DND-41 (cell line): Measurements from ENCODE around the gene KRT25.

ENCODE experiments used
- ATAC-seq: fragments of 200-7000 bp; cut with Tn5 transposase; 3 replicates; pipeline ENCODE4 v1.9.1; 2021; ENCODE audit warnings: low read depth; ENCODE audit not compliant: insufficient read depth
- DNase-seq: peaks from one replicate; pipeline ENCODE4 v3.0.0-alpha.2; 2020
- H2AFZ ChIP-seq: 2 replicates; pipeline ENCODE4 v1.6.0; 2012; ENCODE audit warnings: low read depth, low read length
- H3K27ac ChIP-seq: 2 replicates; pipeline ENCODE4 v1.5.1; 2012; ENCODE audit warnings: low read length, inconsistent platforms
- H3K27me3 ChIP-seq: fragments of 200-600 bp; sonication (generic); 2 replicates; pipeline ENCODE4 v1.6.0; 2012; ENCODE audit warnings: low read length, mild to moderate bottlenecking, inconsistent platforms; ENCODE audit not compliant: insufficient read depth, poor library complexity
- H3K36me3 ChIP-seq: 2 replicates; pipeline ENCODE4 v1.5.1; 2012; ENCODE audit warnings: low read length, inconsistent platforms; ENCODE audit not compliant: insufficient read depth
- H3K4me1 ChIP-seq: 2 replicates; pipeline ENCODE4 v1.5.1; 2012; ENCODE audit warnings: mild to moderate bottlenecking, low read length; ENCODE audit not compliant: insufficient read depth
- H3K4me2 ChIP-seq: 2 replicates; pipeline ENCODE4 v1.6.0; 2012; ENCODE audit warnings: mild to moderate bottlenecking, moderate library complexity, low read length, inconsistent platforms; ENCODE audit not compliant: insufficient read depth
- H3K4me3 ChIP-seq, 2 experiments: fragments of 200-600 bp in 1 of 2; shearing (Covaris generic) in 1 of 2; 2 replicates each; pipeline ENCODE4 v1.5.1; 2012 to 2016; ENCODE audit warnings: inconsistent platforms in 2 of 2, low read length in 2 of 2, mild to moderate bottlenecking in 2 of 2, low read depth in 1 of 2, moderate library complexity in 1 of 2
- H3K79me2 ChIP-seq: 2 replicates; pipeline ENCODE4 v1.6.0; 2012; ENCODE audit warnings: low read length, inconsistent platforms; ENCODE audit not compliant: insufficient read depth
- H3K9ac ChIP-seq: 2 replicates; pipeline ENCODE4 v1.6.0; 2012; ENCODE audit warnings: low read depth, mild to moderate bottlenecking, inconsistent platforms, low read length, moderate library complexity
- H3K9me3 ChIP-seq: 2 replicates; pipeline ENCODE4 v1.5.1; 2012; ENCODE audit warnings: low read length, moderate library complexity, mild to moderate bottlenecking, inconsistent platforms; ENCODE audit not compliant: insufficient read depth, severe bottlenecking
- H4K20me1 ChIP-seq: 2 replicates; pipeline ENCODE4 v1.6.0; 2012; ENCODE audit warnings: low read length; ENCODE audit not compliant: insufficient read depth
- EZH2 ChIP-seq: IDR thresholded peaks from 3 replicates; pipeline ENCODE4 v1.6.1; 2012; ENCODE audit warnings: borderline replicate concordance, low read depth, mild to moderate bottlenecking, moderate library complexity, low read length, inconsistent platforms; ENCODE audit not compliant: severe bottlenecking
- TF ChIP-seq, protein P1 (sequence below): IDR thresholded peaks from 2 replicates; pipeline ENCODE4 v1.5.1; 2012; ENCODE audit warnings: borderline replicate concordance, low read length, moderate library complexity, mild to moderate bottlenecking; ENCODE audit not compliant: poor library complexity, severe bottlenecking; ENCODE audit errors: extremely low read depth

The KRT25 gene

DNA sequence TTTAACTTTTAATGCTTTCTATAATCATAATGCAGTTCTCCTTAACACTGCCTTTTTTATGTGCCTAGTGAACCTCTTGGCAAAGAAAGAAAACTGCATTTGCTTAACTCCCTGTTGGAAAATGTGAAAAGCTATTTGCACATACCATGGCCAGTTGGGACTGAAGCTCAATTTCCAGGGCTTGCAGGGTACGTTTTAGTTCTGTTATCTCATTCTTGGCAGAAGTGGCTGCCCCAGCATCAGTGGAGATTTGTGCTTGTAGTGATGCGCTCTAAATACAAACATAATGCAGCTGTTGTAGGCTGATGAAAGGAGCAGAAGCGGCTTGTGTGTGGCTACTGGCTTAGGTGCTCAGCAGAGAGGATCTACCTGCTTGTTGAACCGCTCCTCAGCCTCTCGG, 55.3 kb downstream of the KRT25 start:
- TF ChIP-seq EZH2: no peak
- TF ChIP-seq, protein P1, sequence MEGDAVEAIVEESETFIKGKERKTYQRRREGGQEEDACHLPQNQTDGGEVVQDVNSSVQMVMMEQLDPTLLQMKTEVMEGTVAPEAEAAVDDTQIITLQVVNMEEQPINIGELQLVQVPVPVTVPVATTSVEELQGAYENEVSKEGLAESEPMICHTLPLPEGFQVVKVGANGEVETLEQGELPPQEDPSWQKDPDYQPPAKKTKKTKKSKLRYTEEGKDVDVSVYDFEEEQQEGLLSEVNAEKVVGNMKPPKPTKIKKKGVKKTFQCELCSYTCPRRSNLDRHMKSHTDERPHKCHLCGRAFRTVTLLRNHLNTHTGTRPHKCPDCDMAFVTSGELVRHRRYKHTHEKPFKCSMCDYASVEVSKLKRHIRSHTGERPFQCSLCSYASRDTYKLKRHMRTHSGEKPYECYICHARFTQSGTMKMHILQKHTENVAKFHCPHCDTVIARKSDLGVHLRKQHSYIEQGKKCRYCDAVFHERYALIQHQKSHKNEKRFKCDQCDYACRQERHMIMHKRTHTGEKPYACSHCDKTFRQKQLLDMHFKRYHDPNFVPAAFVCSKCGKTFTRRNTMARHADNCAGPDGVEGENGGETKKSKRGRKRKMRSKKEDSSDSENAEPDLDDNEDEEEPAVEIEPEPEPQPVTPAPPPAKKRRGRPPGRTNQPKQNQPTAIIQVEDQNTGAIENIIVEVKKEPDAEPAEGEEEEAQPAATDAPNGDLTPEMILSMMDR: no peak
- ATAC-seq (no peak), DNase-seq (no peak)
- Histone ChIP-seq H2AFZ (no peak overlapping the region), H3K27ac (no peak overlapping the region), H4K20me1 (no peaks in the 10 kb centered on the region), H3K4me1 (no peaks in the 10 kb centered on the region), H3K4me3 (no peak overlapping the region), H3K4me2 (no peak overlapping the region), H3K9me3 (no peaks in the 10 kb centered on the region), H3K9ac (no peak overlapping the region), H3K79me2 (no peaks in the 10 kb centered on the region), H3K27me3 (peaks cover 24% of the 10 kb centered on the region), H3K36me3 (no peaks in the 10 kb centered on the region)

DNA sequence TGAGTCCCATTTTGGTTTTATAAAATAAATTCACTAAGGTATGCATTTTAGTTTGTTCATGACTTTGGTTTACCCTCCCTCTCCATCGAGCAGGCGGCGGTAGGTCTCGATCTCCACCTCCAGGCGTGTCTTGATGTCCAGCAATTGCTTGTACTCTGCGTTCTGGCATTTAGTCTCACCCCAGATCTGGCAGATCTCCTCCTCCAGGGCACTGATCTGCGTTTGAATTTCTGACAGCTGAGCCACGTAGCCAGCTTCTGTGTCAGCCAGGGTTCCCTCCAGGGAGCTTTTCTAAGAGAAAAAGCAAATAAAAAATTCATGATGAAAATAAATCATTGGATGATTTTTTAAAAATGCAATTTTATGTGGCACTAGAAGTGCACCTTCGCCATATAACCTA, 55.8 kb downstream of the KRT25 start:
- Histone ChIP-seq H3K36me3 (no peaks in the 10 kb centered on the region), H3K4me3 (no peak overlapping the region), H3K9me3 (no peaks in the 10 kb centered on the region), H2AFZ (no peak overlapping the region), H3K4me2 (no peak overlapping the region), H3K4me1 (no peaks in the 10 kb centered on the region), H3K27me3 (peaks cover 26% of the 10 kb centered on the region), H3K27ac (no peak overlapping the region), H4K20me1 (no peaks in the 10 kb centered on the region), H3K79me2 (no peaks in the 10 kb centered on the region), H3K9ac (no peak overlapping the region)
- ATAC-seq: no peak
- DNase-seq: no peak
- TF ChIP-seq EZH2: no peak
- TF ChIP-seq, protein P1: no peak
